GM06990 (cell line): ENCODE data around the gene PLPPR2.

Experiments
- DNase-seq: peaks from one replicate; pipeline ENCODE4 v3.0.0-alpha.2; 2011; ENCODE audit not compliant: insufficient read length; ENCODE audit errors: extremely low read depth
- H3K27me3 ChIP-seq: replicated peaks from 2 replicates; pipeline ENCODE4 v1.6.0; 2011; ENCODE audit warnings: low read length; ENCODE audit not compliant: control insufficient read depth, insufficient read depth
- H3K36me3 ChIP-seq: 2 replicates; pipeline ENCODE4 v1.5.1; 2011; ENCODE audit warnings: low read length; ENCODE audit not compliant: control insufficient read depth, insufficient read depth
- H3K4me3 ChIP-seq: replicated peaks from 2 replicates; pipeline ENCODE4 v1.5.1; 2011; ENCODE audit warnings: low read depth, mild to moderate bottlenecking, control low read depth, low read length
- TF ChIP-seq, protein P1 (sequence below): IDR thresholded peaks from 2 replicates; pipeline ENCODE4 v1.5.1; 2011; ENCODE audit warnings: low read length, control low read depth, mild to moderate bottlenecking, inconsistent platforms; ENCODE audit not compliant: insufficient read depth, poor library complexity, severe bottlenecking

PLPPR2 gene

DNA sequence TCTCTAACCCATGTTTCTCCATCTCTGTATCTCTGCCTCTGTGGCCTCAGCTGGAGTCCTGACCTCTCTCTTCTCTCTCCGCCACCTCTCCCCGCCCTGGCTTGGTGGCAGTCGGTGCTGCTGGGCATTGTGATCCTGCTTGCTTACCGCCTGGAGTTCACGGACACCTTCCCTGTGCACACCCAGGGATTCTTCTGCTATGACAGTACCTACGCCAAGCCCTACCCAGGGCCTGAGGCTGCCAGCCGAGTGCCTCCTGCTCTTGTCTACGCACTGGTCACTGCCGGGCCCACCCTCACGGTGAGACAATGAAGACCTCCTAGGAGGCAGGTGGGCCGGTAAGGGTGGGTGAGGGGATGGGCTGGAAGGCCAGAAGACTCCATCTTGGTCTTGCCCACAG lies 4.2 kb downstream of the PLPPR2 start:
- no peak for DNase-seq
- TF ChIP-seq, protein P1, sequence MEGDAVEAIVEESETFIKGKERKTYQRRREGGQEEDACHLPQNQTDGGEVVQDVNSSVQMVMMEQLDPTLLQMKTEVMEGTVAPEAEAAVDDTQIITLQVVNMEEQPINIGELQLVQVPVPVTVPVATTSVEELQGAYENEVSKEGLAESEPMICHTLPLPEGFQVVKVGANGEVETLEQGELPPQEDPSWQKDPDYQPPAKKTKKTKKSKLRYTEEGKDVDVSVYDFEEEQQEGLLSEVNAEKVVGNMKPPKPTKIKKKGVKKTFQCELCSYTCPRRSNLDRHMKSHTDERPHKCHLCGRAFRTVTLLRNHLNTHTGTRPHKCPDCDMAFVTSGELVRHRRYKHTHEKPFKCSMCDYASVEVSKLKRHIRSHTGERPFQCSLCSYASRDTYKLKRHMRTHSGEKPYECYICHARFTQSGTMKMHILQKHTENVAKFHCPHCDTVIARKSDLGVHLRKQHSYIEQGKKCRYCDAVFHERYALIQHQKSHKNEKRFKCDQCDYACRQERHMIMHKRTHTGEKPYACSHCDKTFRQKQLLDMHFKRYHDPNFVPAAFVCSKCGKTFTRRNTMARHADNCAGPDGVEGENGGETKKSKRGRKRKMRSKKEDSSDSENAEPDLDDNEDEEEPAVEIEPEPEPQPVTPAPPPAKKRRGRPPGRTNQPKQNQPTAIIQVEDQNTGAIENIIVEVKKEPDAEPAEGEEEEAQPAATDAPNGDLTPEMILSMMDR = no peak
- Histone ChIP-seq H3K27me3 (no peaks in the 10 kb centered on the region; the same call in 1 of the 2 replicates), H3K4me3 (no peak overlapping the region), H3K36me3 (no peaks in the 10 kb centered on the region)

DNA sequence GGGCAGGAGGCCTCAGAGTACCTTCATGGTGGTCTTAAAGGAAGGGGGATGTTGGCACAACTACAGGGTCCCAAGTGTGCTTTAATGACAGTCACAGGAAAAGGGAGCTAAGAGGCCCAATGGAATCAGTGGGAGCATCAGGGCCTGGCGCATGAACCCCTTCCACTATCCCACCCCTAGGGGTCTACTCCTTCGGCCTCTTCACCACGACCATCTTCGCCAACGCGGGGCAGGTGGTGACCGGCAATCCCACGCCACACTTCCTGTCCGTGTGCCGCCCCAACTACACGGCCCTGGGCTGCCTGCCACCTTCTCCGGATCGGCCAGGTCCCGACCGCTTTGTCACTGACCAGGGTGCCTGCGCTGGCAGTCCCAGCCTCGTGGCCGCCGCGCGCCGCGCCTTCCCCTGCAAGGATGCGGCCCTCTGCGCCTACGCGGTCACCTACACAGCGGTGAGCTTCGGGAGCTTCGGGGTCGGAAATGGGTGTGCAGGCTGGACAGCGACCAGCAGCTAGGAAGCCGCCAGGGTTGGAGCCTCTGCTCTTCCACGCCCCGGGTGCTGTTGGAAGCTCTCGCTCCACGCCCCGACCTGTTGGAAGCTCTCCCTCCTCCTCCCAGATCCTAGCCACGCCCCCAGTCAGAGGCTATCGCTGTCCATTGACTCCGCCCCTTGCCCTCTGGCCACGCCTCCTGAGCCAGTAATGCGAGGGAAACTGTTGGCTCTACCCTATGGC lies 6.0 kb downstream of the PLPPR2 start:
- Histone ChIP-seq H3K27me3 (no peaks in the 10 kb centered on the region), H3K4me3 (no peak overlapping the region), H3K36me3 (peaks cover 3% of the 10 kb centered on the region; the same call in 1 of the 2 replicates)
- TF ChIP-seq, protein P1 = no peak
- no peak for DNase-seq

DNA sequence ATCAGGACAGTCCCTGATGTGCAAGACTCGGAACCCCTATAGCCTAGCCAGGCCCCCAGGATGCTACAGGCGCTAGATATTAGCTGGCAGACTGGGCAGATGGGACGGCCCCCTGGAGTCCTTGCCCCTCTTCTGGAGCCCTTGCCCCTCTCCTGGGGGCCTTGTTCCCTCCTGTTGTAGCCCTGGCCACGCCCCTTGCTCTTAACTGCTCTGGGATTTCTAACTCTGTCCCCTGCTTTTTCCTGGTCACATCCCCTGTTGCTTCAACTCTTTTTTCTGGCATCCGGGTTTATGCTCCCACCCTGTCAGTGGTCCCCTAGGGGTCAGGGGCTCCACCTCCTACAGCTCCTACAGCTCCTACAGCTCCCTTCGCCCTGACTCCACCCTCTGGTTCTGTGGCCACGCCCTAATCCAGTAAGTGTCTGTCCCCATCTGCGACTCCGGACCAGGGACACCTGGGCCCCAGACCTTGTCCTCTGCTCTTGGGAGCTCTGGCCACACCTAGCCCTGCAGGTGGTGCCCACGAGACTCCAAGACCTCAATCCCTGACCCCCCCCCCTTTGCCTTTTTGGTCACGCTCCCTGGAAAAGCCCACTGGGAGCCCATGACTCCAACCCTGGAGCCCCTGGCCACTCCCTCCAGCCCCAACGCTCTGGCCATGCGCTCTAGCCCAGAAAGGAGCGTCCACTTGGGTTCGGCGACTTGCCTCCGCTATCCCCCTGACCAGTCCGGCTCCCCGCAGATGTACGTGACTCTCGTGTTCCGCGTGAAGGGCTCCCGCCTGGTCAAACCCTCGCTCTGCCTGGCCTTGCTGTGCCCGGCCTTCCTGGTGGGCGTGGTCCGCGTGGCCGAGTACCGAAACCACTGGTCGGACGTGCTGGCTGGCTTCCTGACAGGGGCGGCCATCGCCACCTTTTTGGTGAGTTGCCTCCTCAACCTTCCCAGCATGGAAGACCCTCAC lies 6.8 kb downstream of the PLPPR2 start:
- Histone ChIP-seq H3K27me3 (no peaks in the 10 kb centered on the region), H3K36me3 (peaks cover 3% of the 10 kb centered on the region; the same call in 1 of the 2 replicates), H3K4me3 (no peak overlapping the region)
- no peak for DNase-seq
- TF ChIP-seq, protein P1 = no peak

DNA sequence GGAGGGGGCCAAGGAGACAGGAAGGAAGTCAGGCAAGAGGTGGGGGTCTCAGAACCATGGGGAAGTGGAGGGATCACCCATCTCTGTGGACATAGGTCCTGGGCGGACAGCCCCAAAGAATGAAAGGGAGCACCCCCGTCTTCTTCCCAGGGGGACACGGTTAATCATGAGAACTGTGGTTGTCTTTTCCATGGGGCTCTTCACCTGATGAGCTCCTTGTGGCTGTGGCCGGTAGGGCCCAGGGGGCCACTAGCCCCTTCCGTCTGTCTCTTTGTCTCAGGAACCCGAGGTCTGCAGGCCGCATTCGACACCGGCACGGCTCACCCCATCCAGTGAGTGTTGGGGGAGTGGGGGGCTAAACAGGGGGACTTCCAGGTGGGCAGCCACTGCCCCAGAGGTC lies 8.6 kb downstream of the PLPPR2 start:
- H3K4me3 ChIP-seq = no peak overlapping the region
- TF ChIP-seq, protein P1 = no peak
- no peaks in the 10 kb centered on the region for H3K27me3 ChIP-seq
- DNase-seq = no peak
- H3K36me3 ChIP-seq = peaks cover 7% of the 10 kb centered on the region

DNA sequence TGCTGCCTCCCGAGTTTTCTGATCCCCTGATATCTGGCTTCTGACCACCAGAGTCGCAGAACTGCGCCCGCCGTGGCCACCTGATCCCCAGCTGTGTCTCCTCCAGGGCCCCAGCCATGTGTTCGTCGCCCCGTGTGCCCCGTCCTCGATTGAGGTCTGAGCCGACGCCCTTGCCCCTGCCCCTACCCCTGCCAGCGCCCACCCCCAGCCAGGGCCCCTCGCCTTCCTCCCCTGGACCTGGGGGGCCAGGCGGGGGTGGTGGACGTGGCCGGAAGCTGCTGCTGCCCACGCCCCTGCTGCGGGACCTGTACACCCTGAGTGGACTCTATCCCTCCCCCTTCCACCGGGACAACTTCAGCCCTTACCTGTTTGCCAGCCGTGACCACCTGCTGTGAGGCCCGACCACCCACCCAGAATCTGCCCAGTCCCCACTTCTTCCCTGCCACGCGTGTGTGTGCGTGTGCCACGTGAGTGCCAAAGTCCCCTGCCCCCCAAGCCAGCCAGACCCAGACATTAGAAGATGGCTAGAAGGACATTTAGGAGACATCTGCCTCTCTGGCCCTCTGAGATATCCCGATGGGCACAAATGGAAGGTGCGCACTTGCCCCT lies 9.2 kb downstream of the PLPPR2 start:
- H3K27me3 ChIP-seq = no peaks in the 10 kb centered on the region
- no peak overlapping the region for H3K4me3 ChIP-seq
- DNase-seq = no peak
- peaks cover 7% of the 10 kb centered on the region for H3K36me3 ChIP-seq
- TF ChIP-seq, protein P1 = no peak
